Measurements from ENCODE around the gene KCNJ4. TPM values are rescaled to one million over a fixed set of nuclear protein-coding genes. Genes with fewer than 3 reads are reported as not detected.

KCNJ4 gene
- total and polyA plus RNA-seq, 10 of the 15 experiments (the other 5 are each of a cell fraction or from before 2014, with no cell fraction given) = not detected

DNA sequence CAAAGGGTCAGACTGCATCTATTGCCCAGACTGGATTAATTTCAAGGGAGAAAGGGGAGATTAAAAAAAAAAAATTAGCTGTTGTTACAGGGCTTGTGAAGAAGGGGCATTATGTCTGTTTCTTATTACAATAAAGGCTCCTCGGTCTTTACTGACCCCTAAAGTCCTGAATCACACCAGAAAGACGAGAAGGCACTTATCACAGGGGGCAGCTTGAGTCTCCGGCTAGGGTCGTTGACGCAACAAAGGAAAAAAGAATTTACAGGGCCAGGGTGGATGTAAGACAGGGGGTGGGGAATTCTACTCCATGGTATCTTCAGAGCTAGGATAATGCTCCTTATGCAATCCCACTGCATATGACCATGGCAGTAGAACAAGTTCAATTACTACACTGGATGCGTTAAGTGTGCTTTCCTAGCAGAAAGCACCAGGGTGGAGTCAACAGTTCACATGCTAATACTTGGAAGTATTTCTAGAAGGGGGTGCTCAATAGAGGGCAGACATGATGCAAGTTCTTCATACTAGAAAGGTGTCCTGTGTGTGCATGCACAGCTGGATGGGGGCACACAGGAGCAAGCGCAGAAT is 34.7 kb upstream of the KCNJ4 start:
- no peak for DNase-seq (ENCODE audit: low read depth, low spot score)
- H2AFZ ChIP-seq (ENCODE audit: control insufficient read depth, low read depth, low read length) = no peak overlapping the region
- H4K20me1 ChIP-seq (ENCODE audit: control insufficient read depth, insufficient read depth) = peaks cover 2% of the 10 kb centered on the region; the same call in 1 of the 2 replicates
- H3K9ac ChIP-seq (ENCODE audit: control insufficient read depth, insufficient read depth, low read length) = no peak overlapping the region
- ATAC-seq = no peak; the same call in 2 of the 3 replicates
- RAD21 ChIA-PET (ENCODE audit: unreplicated experiment) = no interaction called here
- in situ Hi-C loops (cut with MboI) (no loop called here), intact Hi-C loops (cut with micrococcal nuclease; ENCODE audit: unreplicated experiment) (loop anchor here (10.0 kb wide), 1 partner anchor 435 kb away; the partner anchor contains the start of gene PICK1)
- H3K27ac ChIP-seq (ENCODE audit: control insufficient read depth, insufficient read depth) = no peak overlapping the region
- H3K4me3 ChIP-seq = no peak overlapping the region
- BruUV-seq (replicated peaks) = no TSS peak
- H3K36me3 ChIP-seq (ENCODE audit: control insufficient read depth in 2 of 2, insufficient read depth in 2 of 2, low read length in 1 of 2) = peaks cover 29 to 61% of the 10 kb centered on the region in 2 experiments
- no peak for FAIRE-seq
- H3K27me3 ChIP-seq (replicated peaks in 1 of 2; ENCODE audit: control insufficient read depth in 2 of 2, insufficient read depth in 2 of 2, low read length in 1 of 2) = no peaks in the 10 kb centered on the region
- peaks cover 3% of the 10 kb centered on the region for H3K79me2 ChIP-seq (ENCODE audit: control insufficient read depth, insufficient read depth, low read length)
- no peaks in the 10 kb centered on the region for H3K9me3 ChIP-seq (replicated peaks; ENCODE audit: control insufficient read depth, insufficient read depth, low read length)
- SMC1A ChIA-PET (ENCODE audit: uncharacterized antibody, unreplicated experiment) = interaction anchor here (0.7 to 1.8 kb wide), 2 partner anchors 87 to 88 kb away, joined by 3 to 4 read pairs; no protein-coding TSS in a partner anchor
- TF ChIP-seq PML (IDR thresholded peaks at IDR 0.05; ENCODE audit: low read length) = 0 out of 2 replicates have a peak, but pooled peaks have one; percentile 26
- TF ChIP-seq, protein P1, sequence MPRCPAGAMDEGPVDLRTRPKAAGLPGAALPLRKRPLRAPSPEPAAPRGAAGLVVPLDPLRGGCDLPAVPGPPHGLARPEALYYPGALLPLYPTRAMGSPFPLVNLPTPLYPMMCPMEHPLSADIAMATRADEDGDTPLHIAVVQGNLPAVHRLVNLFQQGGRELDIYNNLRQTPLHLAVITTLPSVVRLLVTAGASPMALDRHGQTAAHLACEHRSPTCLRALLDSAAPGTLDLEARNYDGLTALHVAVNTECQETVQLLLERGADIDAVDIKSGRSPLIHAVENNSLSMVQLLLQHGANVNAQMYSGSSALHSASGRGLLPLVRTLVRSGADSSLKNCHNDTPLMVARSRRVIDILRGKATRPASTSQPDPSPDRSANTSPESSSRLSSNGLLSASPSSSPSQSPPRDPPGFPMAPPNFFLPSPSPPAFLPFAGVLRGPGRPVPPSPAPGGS (IDR thresholded peaks at IDR 0.05; ENCODE audit: borderline replicate concordance, insufficient read depth, low read depth, low read length, poor library complexity, severe bottlenecking) = no peak
- 0 out of 2 replicates have a peak, but pooled peaks have one; percentile 41 for TF ChIP-seq POLR2A (IDR thresholded peaks at IDR 0.05; ENCODE audit: low read depth, low read length)
- no peaks in the 10 kb centered on the region for H3K4me1 ChIP-seq (ENCODE audit: control insufficient read depth, insufficient read depth, low read length)
- CTCF ChIA-PET = interaction anchor here (1.2 to 1.9 kb wide), 2 partner anchors 20 to 438 kb away, joined by 4 to 5 read pairs; no protein-coding TSS in a partner anchor
- no peak overlapping the region for H3K4me2 ChIP-seq (ENCODE audit: control insufficient read depth, insufficient read depth)
- WGBS (ENCODE audit: insufficient coverage, insufficient replicate concordance, low lambda C conversion rate, missing lambda C conversion rate) = 97% methylated on average over 7 of the region's 7 CpGs
- POLR2A ChIA-PET = interaction anchor here (1.0 kb wide), 1 partner anchor 9 kb away, joined by 4 read pairs; no protein-coding TSS in a partner anchor

DNA sequence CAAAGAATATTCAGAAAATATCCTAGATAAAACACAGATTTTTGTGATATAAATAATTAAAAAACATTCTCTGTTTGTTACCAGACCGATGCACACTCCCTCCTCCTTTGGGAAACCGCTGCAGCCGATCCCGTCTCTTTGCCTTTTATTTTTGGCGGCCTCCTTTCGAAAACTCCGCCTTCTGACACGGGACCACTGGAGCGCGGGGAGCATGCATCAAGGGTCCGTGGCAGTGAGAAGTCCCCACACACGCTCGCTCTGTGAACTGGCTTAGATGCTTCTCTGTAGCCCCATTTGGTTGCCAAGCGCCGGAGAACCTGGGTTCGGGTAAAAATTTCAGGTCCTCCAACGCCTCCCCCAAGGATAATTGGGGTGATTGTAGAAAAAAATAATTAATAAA is 34.1 kb upstream of the KCNJ4 start:
- H3K27me3 ChIP-seq (replicated peaks in 1 of 2; ENCODE audit: control insufficient read depth in 2 of 2, insufficient read depth in 2 of 2, low read length in 1 of 2) = no peaks in the 10 kb centered on the region
- H4K20me1 ChIP-seq (ENCODE audit: control insufficient read depth, insufficient read depth) = no peaks in the 10 kb centered on the region
- in situ Hi-C loops (cut with MboI) (no loop called here), intact Hi-C loops (cut with micrococcal nuclease; ENCODE audit: unreplicated experiment) (loop anchor here (10.0 kb wide), 1 partner anchor 434 kb away; the partner anchor contains the start of gene PICK1)
- ATAC-seq = no peak
- H3K4me1 ChIP-seq (ENCODE audit: control insufficient read depth, insufficient read depth, low read length) = no peaks in the 10 kb centered on the region
- no peaks in the 10 kb centered on the region for H3K9me3 ChIP-seq (replicated peaks; ENCODE audit: control insufficient read depth, insufficient read depth, low read length)
- H3K9ac ChIP-seq (ENCODE audit: control insufficient read depth, insufficient read depth, low read length) = no peak overlapping the region
- ChIA-PET CTCF (interaction anchor here (1.0 to 1.2 kb wide), 2 partner anchors 16 to 437 kb away, joined by 3 to 4 read pairs; no protein-coding TSS in a partner anchor), RAD21 (ENCODE audit: unreplicated experiment) (no interaction called here), SMC1A (ENCODE audit: uncharacterized antibody, unreplicated experiment) (interaction anchor here (0.7 kb wide), 1 partner anchor 87 kb away, joined by 3 read pairs; no protein-coding TSS in a partner anchor), POLR2A (no interaction called here)
- no peak overlapping the region for H2AFZ ChIP-seq (ENCODE audit: control insufficient read depth, low read depth, low read length)
- H3K4me2 ChIP-seq (ENCODE audit: control insufficient read depth, insufficient read depth) = no peak overlapping the region
- no peak for FAIRE-seq
- H3K36me3 ChIP-seq (ENCODE audit: control insufficient read depth in 2 of 2, insufficient read depth in 2 of 2, low read length in 1 of 2) = peaks cover 29 to 61% of the 10 kb centered on the region in 2 experiments
- H3K79me2 ChIP-seq (ENCODE audit: control insufficient read depth, insufficient read depth, low read length) = no peaks in the 10 kb centered on the region; the same call in none of the 2 replicates
- 92% methylated on average over 17 of the region's 17 CpGs for WGBS (ENCODE audit: insufficient coverage, insufficient replicate concordance, low lambda C conversion rate, missing lambda C conversion rate)
- no TSS peak for BruUV-seq (replicated peaks)
- TF ChIP-seq, protein P2, sequence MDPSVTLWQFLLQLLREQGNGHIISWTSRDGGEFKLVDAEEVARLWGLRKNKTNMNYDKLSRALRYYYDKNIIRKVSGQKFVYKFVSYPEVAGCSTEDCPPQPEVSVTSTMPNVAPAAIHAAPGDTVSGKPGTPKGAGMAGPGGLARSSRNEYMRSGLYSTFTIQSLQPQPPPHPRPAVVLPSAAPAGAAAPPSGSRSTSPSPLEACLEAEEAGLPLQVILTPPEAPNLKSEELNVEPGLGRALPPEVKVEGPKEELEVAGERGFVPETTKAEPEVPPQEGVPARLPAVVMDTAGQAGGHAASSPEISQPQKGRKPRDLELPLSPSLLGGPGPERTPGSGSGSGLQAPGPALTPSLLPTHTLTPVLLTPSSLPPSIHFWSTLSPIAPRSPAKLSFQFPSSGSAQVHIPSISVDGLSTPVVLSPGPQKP (IDR thresholded peaks at IDR 0.05; ENCODE audit: low read depth, low read length) = no peak
- peak; percentile 67 for TF ChIP-seq POLR2A (IDR thresholded peaks at IDR 0.05; ENCODE audit: low read depth, low read length)
- no peak overlapping the region for H3K4me3 ChIP-seq
- H3K27ac ChIP-seq (ENCODE audit: control insufficient read depth, insufficient read depth) = no peak overlapping the region
- no peak for DNase-seq (ENCODE audit: low read depth, low spot score)
